Measurements from ENCODE around the gene GATA5. TPM values are rescaled to one million over a fixed set of nuclear protein-coding genes. Genes with fewer than 3 reads are reported as not detected.

GATA5 gene
- total RNA-seq, 5 donors from 2014 or later (not counting 1 experiment from before 2014, with no cell fraction given): not detected

- H3K36me3 Mint-ChIP-seq: no peaks in the 10 kb centered on the region
- CTCF ChIA-PET: no interaction called here
Measured at GRCh38 chr20:62513991-62514390, 38.2 kb upstream of the GATA5 start.

GRCh38 chr20:62511915-62512610 is 36.3 kb upstream of the GATA5 start:
- ATAC-seq (replicated peaks in 1 of 4) (no peak), DNase-seq (no peak)
- no peaks in the 10 kb centered on the region for H3K9me3 Mint-ChIP-seq
- peaks cover 0 to 60% of the 10 kb centered on the region in 2 experiments for H3K27me3 ChIP-seq (replicated peaks in 1 of 2; ENCODE audit: control insufficient read depth in 2 of 2, extremely low read depth in 1 of 2, insufficient read depth in 2 of 2, low read length in 1 of 2)
- no peak overlapping the region for H3K27ac ChIP-seq (ENCODE audit: low read length)
- H3K4me3 ChIP-seq (ENCODE audit: control insufficient read depth in 1 of 2, extremely low read depth in 1 of 2, low read length in 1 of 2): no peak overlapping the region
- H3K27me3 Mint-ChIP-seq: peaks cover 0 to 29% of the 10 kb centered on the region in 2 donors
- H3K27ac Mint-ChIP-seq: no peak overlapping the region
- H3K4me3 Mint-ChIP-seq: no peak overlapping the region
- ChIA-PET POLR2A (interaction anchor here in 1 of 2 donors (0.9 kb wide), 1 partner anchor 12 kb away, joined by 13 read pairs; no protein-coding TSS in a partner anchor), CTCF (no interaction called here)
- H3K36me3 Mint-ChIP-seq: no peaks in the 10 kb centered on the region
- WGBS (ENCODE audit: insufficient coverage): 34% methylated on average over 20 of the region's 24 CpGs
- no peaks in the 10 kb centered on the region for H3K36me3 ChIP-seq (ENCODE audit: control insufficient read depth in 2 of 2, extremely low read depth in 1 of 2, insufficient read depth in 1 of 2, low read length in 1 of 2)
- H3K9me3 ChIP-seq: no peaks in the 10 kb centered on the region
- peaks cover 9 to 22% of the 10 kb centered on the region in 2 experiments for H3K4me1 ChIP-seq (ENCODE audit: control insufficient read depth in 1 of 2, extremely low read depth in 1 of 2, insufficient read depth in 2 of 2, low read length in 2 of 2)
- peaks cover 3 to 7% (median 5%) of the 10 kb centered on the region in 3 donors for H3K4me1 Mint-ChIP-seq

More at GRCh38 chr20:62513991-62514390, 38.2 kb upstream of the GATA5 start:
- no peak overlapping the region for H3K27ac ChIP-seq (ENCODE audit: low read length)
- no peaks in the 10 kb centered on the region for H3K9me3 ChIP-seq
- no peak overlapping the region for H3K4me3 ChIP-seq (ENCODE audit: control insufficient read depth in 1 of 2, extremely low read depth in 1 of 2, low read length in 1 of 2)
- ATAC-seq (replicated peaks in 1 of 4) (no peak), DNase-seq (no peak)
- H3K4me1 Mint-ChIP-seq: peaks cover 3 to 7% (median 5%) of the 10 kb centered on the region in 3 donors
- H3K27ac Mint-ChIP-seq: no peak overlapping the region
- no peaks in the 10 kb centered on the region for H3K9me3 Mint-ChIP-seq
- WGBS (ENCODE audit: insufficient coverage): 81% methylated on average over 6 of the region's 14 CpGs
- no peaks in the 10 kb centered on the region for H3K36me3 ChIP-seq (ENCODE audit: control insufficient read depth in 2 of 2, extremely low read depth in 1 of 2, insufficient read depth in 1 of 2, low read length in 1 of 2)
- peaks cover 9 to 22% of the 10 kb centered on the region in 2 experiments for H3K4me1 ChIP-seq (ENCODE audit: control insufficient read depth in 1 of 2, extremely low read depth in 1 of 2, insufficient read depth in 2 of 2, low read length in 2 of 2)
- H3K4me3 Mint-ChIP-seq: no peak overlapping the region
- POLR2A ChIA-PET: interaction anchor here in 1 of 2 donors (0.7 kb wide), 1 partner anchor 25 kb away, joined by 3 read pairs; no protein-coding TSS in a partner anchor
- peaks cover 0 to 72% of the 10 kb centered on the region in 2 experiments for H3K27me3 ChIP-seq (replicated peaks in 1 of 2; ENCODE audit: control insufficient read depth in 2 of 2, extremely low read depth in 1 of 2, insufficient read depth in 2 of 2, low read length in 1 of 2)
- H3K27me3 Mint-ChIP-seq: peaks cover 0 to 34% of the 10 kb centered on the region in 2 donors

- Mint-ChIP-seq H3K36me3 (no peaks in the 10 kb centered on the region), H3K27me3 (peaks cover 0 to 23% of the 10 kb centered on the region in 2 donors), H3K4me1 (peaks cover 3 to 7% (median 5%) of the 10 kb centered on the region in 3 donors)
Measured at GRCh38 chr20:62511300-62511914, 35.6 kb upstream of the GATA5 start.

GRCh38 chr20:62508641-62509051 is 32.9 kb upstream of the GATA5 start:
- DNase-seq (no peak), ATAC-seq (replicated peaks in 1 of 4) (no peak)
- Mint-ChIP-seq H3K27ac (no peak overlapping the region), H3K36me3 (no peaks in the 10 kb centered on the region), H3K9me3 (no peaks in the 10 kb centered on the region), H3K4me1 (peaks cover 3 to 5% (median 4%) of the 10 kb centered on the region in 3 donors), H3K27me3 (peaks cover 0 to 8% of the 10 kb centered on the region in 2 donors), H3K4me3 (no peak overlapping the region)
- Histone ChIP-seq H3K27me3 (replicated peaks in 1 of 2; ENCODE audit: control insufficient read depth in 2 of 2, extremely low read depth in 1 of 2, insufficient read depth in 2 of 2, low read length in 1 of 2) (peaks cover 0 to 28% of the 10 kb centered on the region in 2 experiments), H3K36me3 (ENCODE audit: control insufficient read depth in 2 of 2, extremely low read depth in 1 of 2, insufficient read depth in 1 of 2, low read length in 1 of 2) (no peaks in the 10 kb centered on the region), H3K4me1 (ENCODE audit: control insufficient read depth in 1 of 2, extremely low read depth in 1 of 2, insufficient read depth in 2 of 2, low read length in 2 of 2) (peaks cover 7 to 16% of the 10 kb centered on the region in 2 experiments), H3K27ac (ENCODE audit: low read length) (no peak overlapping the region), H3K9me3 (no peaks in the 10 kb centered on the region), H3K4me3 (ENCODE audit: control insufficient read depth in 1 of 2, extremely low read depth in 1 of 2, low read length in 1 of 2) (no peak overlapping the region)
- POLR2A ChIA-PET: no interaction called here
- CTCF ChIA-PET: no interaction called here
- WGBS (ENCODE audit: insufficient coverage): 85% methylated on average over 6 of the region's 6 CpGs

More at GRCh38 chr20:62511300-62511914, 35.6 kb upstream of the GATA5 start:
- Histone ChIP-seq H3K27ac (ENCODE audit: low read length) (no peak overlapping the region), H3K4me3 (ENCODE audit: control insufficient read depth in 1 of 2, extremely low read depth in 1 of 2, low read length in 1 of 2) (no peak overlapping the region), H3K27me3 (replicated peaks in 1 of 2; ENCODE audit: control insufficient read depth in 2 of 2, extremely low read depth in 1 of 2, insufficient read depth in 2 of 2, low read length in 1 of 2) (peaks cover 0 to 54% of the 10 kb centered on the region in 2 experiments), H3K4me1 (ENCODE audit: control insufficient read depth in 1 of 2, extremely low read depth in 1 of 2, insufficient read depth in 2 of 2, low read length in 2 of 2) (peaks cover 9 to 22% of the 10 kb centered on the region in 2 experiments), H3K9me3 (no peaks in the 10 kb centered on the region), H3K36me3 (ENCODE audit: control insufficient read depth in 2 of 2, extremely low read depth in 1 of 2, insufficient read depth in 1 of 2, low read length in 1 of 2) (no peaks in the 10 kb centered on the region)
- CTCF ChIA-PET: no interaction called here
- DNase-seq: no peak
- ATAC-seq (replicated peaks in 1 of 4): no peak
- no peak overlapping the region for H3K27ac Mint-ChIP-seq
- 75% methylated on average over 8 of the region's 8 CpGs for WGBS (ENCODE audit: insufficient coverage)
- POLR2A ChIA-PET: interaction anchor here in 1 of 2 donors (0.9 kb wide), 1 partner anchor 12 kb away, joined by 13 read pairs; no protein-coding TSS in a partner anchor
- H3K9me3 Mint-ChIP-seq: no peaks in the 10 kb centered on the region
- no peak overlapping the region for H3K4me3 Mint-ChIP-seq

- ChIA-PET CTCF (no interaction called here), POLR2A (no interaction called here)
- no peaks in the 10 kb centered on the region for H3K36me3 Mint-ChIP-seq
- H3K4me3 Mint-ChIP-seq: no peak overlapping the region
- H3K4me1 Mint-ChIP-seq: peaks cover 3 to 4% (median 3%) of the 10 kb centered on the region in 3 donors
- ATAC-seq (replicated peaks in 1 of 4) (no peak), DNase-seq (no peak)
- 92% methylated on average over 14 of the region's 22 CpGs for WGBS (ENCODE audit: insufficient coverage)
- Histone ChIP-seq H3K4me1 (ENCODE audit: control insufficient read depth in 1 of 2, extremely low read depth in 1 of 2, insufficient read depth in 2 of 2, low read length in 2 of 2) (peaks cover 6 to 10% of the 10 kb centered on the region in 2 experiments), H3K36me3 (ENCODE audit: control insufficient read depth in 2 of 2, extremely low read depth in 1 of 2, insufficient read depth in 1 of 2, low read length in 1 of 2) (no peaks in the 10 kb centered on the region), H3K27me3 (replicated peaks in 1 of 2; ENCODE audit: control insufficient read depth in 2 of 2, extremely low read depth in 1 of 2, insufficient read depth in 2 of 2, low read length in 1 of 2) (peaks cover 0 to 24% of the 10 kb centered on the region in 2 experiments), H3K27ac (ENCODE audit: low read length) (no peak overlapping the region), H3K4me3 (ENCODE audit: control insufficient read depth in 1 of 2, extremely low read depth in 1 of 2, low read length in 1 of 2) (no peak overlapping the region), H3K9me3 (no peaks in the 10 kb centered on the region)
- H3K9me3 Mint-ChIP-seq: no peaks in the 10 kb centered on the region
- H3K27me3 Mint-ChIP-seq: peaks cover 0 to 3% of the 10 kb centered on the region in 2 donors
- H3K27ac Mint-ChIP-seq: no peak overlapping the region
Measured at GRCh38 chr20:62507991-62508640, 32.3 kb upstream of the GATA5 start.

GRCh38 chr20:62507323-62507722 is 31.5 kb upstream of the GATA5 start:
- H3K36me3 ChIP-seq (ENCODE audit: control insufficient read depth in 2 of 2, extremely low read depth in 1 of 2, insufficient read depth in 1 of 2, low read length in 1 of 2): no peaks in the 10 kb centered on the region
- CTCF ChIA-PET: no interaction called here
- 84% methylated on average over 6 of the region's 7 CpGs for WGBS (ENCODE audit: insufficient coverage)
- no peak for DNase-seq
- no peaks in the 10 kb centered on the region for H3K9me3 ChIP-seq
- H3K4me1 ChIP-seq (ENCODE audit: control insufficient read depth in 1 of 2, extremely low read depth in 1 of 2, insufficient read depth in 2 of 2, low read length in 2 of 2): peaks cover 4 to 5% of the 10 kb centered on the region in 2 experiments
- H3K4me3 ChIP-seq (ENCODE audit: control insufficient read depth in 1 of 2, extremely low read depth in 1 of 2, low read length in 1 of 2): no peak overlapping the region
- Mint-ChIP-seq H3K27me3 (no peaks in the 10 kb centered on the region), H3K4me1 (peaks cover 0 to 2% (median 0%) of the 10 kb centered on the region in 3 donors), H3K36me3 (no peaks in the 10 kb centered on the region), H3K4me3 (no peak overlapping the region), H3K27ac (no peak overlapping the region), H3K9me3 (no peaks in the 10 kb centered on the region)
- POLR2A ChIA-PET: no interaction called here
- H3K27me3 ChIP-seq (replicated peaks in 1 of 2; ENCODE audit: control insufficient read depth in 2 of 2, extremely low read depth in 1 of 2, insufficient read depth in 2 of 2, low read length in 1 of 2): peaks cover 0 to 17% of the 10 kb centered on the region in 2 experiments
- no peak overlapping the region for H3K27ac ChIP-seq (ENCODE audit: low read length)
- no peak for ATAC-seq (replicated peaks in 1 of 4)

Measured in T-cell (primary cell).